Activated gamma-delta T cell treated with Interleukin-2 at 50 U/mL for 16 hours (primary cell): Measurements from ENCODE around the gene FUT2.
A peak's percentile ranks its signal among the peaks of the same experiment; 100 is the strongest.
"Not testable (repeated sequence)": the region's sequence is repeated elsewhere in the genome, so short reads cannot be mapped to it uniquely, and the experiment has no call there.

Source experiments
- DNase-seq: peaks from one replicate; pipeline ENCODE4 v3.0.0-alpha.2; 2020

The FUT2 gene

GRCh38 chr19:48708471-48708870 is 12.7 kb downstream of the FUT2 start:
- no peak for DNase-seq

GRCh38 chr19:48711106-48711662 is 15.4 kb downstream of the FUT2 start:
- no peak for DNase-seq

GRCh38 chr19:48713041-48713863 is 17.5 kb downstream of the FUT2 start:
- no peak for DNase-seq

GRCh38 chr19:48713864-48714755 is 18.3 kb downstream of the FUT2 start:
- DNase-seq = peak; percentile 97

- no peak for DNase-seq
Observed at GRCh38 chr19:48714759-48715675, 19.2 kb downstream of the FUT2 start.

DNA sequence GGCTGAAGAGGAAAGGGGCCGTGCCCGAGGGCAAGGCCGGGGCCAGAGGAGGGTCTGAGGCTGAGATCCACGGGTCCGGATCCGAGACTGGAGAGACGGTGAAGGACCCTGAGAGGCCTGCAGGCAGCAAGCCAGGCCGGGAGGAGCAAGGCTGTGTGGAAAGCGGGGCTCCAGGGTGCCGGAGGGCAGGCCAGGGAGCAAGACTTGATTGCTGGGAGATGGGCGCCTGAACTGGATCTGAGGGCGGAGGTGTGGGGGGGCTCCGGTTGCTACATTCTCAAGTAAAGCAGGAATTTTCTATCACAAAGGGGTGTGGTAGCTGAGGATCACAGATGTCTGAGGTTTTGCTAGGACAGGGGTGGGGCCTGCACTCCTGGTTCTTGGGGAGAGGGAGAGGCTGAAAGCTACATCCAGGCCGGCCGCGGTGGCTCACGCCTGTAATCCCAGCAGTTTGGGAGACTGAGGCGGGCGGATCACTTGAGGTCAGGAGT is 20.0 kb downstream of the FUT2 start:
- no peak for DNase-seq

DNA sequence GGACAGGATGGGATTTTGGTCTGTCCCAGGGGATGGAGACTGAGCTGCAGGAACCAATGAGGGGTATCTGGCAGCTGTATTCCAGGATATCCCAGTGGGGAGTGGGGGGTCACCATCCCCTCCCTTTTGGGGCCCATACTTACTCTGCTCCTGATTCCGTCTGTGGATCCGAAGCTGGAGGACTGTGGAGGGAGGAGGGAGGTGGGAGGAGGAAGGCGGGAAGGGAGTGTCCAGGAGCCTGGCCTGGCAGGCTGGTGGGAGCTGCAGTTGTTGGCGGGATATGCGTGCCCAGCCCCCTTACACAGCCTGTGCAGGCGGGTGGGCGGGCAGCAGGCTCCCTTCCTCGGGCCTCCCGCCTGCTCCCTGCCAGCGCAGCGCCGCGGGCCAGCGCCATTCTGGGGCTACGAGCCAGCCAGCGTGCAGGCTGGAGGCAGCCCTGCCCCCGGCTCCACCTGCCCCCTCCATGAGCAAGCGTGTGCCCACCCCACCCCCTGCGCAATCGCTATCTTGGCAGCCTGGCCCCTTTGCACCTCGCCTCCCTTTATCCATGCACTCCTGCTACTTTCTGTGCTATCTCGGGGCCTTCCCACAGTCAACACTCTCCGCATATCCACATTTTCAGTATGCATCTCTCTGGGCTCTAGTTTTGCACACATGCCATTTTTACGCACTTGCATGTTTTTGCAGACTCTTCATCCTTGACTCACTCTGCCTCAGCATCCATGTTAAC is 21.0 kb downstream of the FUT2 start:
- DNase-seq = no peak

DNA sequence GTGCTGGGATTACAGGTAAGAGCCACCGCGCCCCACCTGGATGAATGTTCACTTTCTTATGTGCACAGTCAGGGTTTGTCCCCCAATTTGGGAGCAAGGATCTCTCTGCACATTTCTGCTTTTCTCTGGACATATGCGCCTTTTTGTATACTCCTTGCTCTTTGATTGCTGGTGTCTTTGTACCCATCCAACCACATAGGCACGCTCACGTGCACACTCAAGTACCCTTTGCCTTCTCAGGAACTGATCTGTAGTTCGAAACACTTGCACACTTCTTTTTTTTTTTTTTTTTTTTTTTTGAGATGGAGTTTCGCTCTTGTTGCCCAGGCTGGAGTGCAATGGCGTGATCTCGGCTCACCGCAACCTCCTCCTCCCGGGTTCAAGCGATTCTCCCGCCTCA is 22.3 kb downstream of the FUT2 start:
- not testable (repeated sequence) for DNase-seq

DNA sequence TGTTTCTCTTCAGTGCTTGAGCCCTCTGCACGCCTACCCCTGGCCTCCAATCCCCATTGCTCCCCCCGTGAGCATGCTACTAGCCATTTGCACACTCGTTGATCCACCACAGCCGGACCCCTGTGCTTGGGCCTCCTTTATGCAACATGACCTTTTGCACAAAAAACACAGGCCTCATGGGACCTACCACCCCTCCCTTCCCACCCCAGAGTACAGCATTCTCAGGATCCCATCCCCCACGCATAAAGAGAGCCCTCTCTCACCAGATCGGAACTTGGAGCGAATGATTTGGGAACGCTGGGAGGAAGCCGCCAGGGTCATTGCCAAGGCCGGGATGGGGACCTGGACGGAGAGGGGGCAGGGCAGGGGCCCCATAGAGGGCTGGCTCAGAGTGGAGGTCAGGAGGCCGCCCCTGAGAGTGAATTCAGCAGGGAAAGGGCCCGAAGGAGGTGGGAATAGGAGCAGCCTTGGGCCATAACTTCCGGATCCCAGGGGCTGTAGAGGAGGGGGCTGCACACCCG is 23.0 kb downstream of the FUT2 start:
- DNase-seq = no peak

DNA sequence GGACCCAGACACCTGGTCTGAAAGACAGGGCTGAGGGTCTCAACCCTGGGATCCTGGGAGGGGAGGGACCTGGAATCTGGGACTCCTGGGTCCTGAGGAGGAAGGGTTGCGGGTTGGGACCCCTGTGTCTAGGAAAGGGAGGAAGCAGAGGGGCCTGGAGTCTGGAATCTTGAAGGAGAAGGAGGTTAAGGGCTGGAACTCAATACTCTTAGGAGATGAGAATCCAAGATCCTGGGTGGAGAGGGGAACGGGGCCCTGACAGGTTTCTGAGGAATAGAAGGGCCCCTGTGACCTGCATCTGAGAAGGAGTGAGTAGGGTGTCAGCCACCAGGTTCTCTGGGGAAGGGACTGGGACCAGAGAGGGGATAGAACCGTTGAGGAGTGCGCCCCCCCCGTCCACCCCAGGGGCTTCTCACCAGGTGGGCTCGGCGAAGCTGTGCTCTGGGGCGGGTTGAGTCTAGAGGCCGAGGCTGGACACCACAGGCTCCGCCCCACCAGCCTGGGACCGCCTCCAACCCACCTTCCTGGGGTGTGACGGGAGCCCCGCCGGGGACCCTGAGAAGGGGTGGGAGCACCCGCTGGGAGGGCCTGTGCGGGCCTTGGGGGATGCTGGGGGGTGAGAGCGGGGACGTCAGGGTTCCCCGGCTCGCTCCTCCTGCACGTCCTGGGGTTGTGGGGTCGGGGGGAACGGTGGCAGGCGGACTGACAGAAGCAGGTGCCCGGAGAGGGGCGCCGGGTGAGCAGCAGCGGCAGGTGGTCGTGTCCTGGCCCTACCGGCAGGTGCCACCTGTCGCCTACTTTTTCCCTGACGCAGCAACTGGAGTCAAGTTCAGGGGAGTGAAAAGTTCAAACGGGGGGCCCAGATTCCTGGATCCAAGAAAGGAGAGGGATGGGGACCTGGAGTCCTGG is 23.7 kb downstream of the FUT2 start, which contains the start of gene MAMSTR:
Gene MAMSTR (minus strand): TSS at position 463 of the 909 bp plus-strand sequence. CDS start 694 bp downstream, outside the sequence.
- DNase-seq = no peak

DNA sequence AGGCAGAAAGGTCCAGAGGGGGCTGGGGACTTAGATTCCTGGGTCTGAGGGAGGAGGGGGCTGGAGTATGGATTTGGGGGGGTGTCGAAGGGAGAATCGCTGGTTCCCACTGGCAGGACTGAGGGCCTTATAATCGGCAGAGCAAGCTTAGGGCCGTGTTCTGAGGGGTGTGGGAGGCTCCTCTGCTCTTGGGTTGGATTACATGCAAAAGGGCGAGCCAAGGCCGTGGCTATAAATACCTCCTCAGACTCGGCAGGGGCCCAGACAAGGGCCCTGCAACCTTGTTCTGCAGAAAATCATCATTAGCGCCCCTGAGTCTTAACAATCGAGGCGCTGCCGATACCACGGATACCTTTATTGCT is 24.5 kb downstream of the FUT2 start:
- no peak for DNase-seq

DNA sequence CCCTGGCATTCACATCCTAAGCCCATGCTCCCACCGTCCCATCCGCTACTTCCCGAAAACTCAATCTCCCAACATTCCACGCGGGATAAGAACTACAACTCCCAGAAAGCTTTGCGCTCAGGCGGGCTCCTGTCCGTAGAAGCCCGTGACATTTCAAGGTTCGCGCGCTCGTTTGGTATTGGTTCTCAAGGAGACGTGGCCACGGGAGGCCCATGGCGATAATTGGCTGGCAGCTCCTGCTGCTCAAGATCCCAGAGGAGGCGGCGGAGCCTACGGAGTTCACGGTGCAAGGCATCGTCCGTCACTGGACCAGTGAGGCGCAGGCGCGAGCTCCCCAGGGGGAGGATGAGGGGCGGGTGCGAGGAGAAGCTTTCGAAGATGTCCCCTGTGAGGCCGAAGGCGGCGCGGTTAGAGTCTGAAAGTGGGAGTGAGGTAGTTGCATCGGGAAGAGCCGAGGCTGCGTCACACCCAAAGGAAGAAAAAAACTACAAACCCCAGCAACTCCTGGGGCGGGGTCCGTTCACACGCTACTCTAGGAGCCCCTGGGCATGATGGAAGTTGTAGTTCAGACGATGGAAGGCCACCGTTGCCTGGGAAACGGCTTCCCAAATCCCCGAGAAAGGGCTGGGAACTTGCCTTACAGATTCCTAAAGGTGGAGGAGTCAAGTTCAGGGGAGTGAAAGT is 25.0 kb downstream of the FUT2 start:
- peak; percentile 87 for DNase-seq

DNA sequence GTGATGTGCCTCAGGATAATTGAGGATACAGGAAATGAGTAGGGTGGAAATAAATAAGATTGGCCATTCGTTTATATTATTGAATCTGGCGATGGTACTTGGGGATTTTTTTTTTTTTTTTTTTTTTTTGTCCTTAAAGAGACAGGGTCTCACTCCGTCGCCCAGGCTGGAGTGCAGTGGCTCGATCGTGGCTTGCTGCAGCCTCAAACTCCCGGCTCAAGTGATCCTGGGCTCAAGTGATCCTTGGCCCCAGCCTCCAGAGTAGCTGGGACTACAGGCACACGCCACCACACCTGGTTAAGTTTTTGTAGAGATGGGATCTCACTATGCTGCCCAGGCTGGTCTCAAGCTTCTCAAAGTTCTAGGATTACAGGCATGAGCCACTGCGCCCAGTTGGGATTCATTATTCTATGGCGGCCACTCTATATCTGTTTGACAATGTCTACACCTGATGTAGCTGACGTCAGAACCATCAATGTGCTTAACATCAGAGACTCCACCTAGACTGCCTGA is 26.5 kb downstream of the FUT2 start:
- DNase-seq = no peak

DNA sequence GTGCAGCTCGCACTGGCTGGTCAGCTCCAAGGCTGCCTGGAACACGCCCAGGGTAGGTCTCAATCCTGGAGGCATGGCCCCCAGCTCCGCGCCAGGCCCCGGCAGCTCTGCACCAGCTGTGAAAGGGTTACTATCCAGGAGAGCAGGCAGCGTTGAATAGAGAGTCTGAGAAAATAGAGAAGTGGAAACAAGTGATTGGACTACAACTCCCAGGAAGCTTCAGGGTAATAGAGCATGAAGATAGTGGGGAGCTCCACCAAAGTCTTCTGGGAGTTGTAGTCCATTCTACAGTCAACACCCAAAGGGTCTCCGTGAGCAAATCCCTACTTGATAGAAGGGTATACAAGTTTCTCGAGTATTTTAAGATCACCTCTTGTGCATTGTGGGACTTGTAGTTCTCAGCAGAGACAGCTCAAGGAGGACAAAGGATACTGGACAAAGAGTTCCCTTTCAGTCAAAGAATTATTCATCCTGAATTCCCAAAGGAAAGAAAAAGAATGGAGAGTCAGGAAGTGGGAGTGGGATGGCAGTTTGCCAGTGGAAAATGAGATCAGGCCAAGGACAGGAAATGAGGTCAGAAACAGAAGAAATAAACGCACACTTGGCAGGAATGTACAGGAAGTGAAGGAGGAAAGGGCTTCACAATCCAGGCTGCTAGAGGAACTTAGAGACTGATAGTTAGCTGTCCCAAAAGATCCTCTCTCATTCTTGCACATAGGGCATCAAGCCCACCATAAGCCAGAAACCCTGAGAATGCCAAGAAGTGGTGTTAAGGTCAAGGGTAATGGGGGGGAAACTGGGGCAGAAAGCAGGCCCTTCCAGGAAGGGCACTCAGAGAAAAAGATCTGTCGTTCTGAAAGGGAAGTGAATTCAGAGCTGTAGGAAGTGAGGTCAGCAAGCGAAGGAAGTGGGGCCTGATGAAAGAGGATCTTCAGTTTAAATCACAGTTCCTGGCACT is 29.3 kb downstream of the FUT2 start:
- DNase-seq = no peak

DNA sequence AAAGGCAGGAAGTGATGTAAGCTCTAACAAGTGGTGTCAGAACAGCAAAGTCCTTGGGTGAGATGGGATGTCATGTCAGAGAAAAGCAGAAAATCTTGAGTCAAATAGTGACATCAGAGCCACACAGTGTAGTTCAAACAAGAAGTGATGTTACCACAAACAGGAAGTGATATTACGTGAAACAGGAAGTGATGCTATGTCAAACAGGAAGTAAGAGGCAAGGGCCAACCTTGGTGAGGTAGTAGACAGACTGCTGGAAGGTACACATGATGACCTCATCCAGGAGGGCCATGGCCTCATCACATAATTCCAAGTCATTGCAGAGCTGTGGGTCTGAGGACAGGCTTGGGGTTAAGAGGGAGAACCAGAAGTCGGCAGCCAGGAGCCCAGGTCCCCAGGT is 30.8 kb downstream of the FUT2 start:
- no peak for DNase-seq

DNA sequence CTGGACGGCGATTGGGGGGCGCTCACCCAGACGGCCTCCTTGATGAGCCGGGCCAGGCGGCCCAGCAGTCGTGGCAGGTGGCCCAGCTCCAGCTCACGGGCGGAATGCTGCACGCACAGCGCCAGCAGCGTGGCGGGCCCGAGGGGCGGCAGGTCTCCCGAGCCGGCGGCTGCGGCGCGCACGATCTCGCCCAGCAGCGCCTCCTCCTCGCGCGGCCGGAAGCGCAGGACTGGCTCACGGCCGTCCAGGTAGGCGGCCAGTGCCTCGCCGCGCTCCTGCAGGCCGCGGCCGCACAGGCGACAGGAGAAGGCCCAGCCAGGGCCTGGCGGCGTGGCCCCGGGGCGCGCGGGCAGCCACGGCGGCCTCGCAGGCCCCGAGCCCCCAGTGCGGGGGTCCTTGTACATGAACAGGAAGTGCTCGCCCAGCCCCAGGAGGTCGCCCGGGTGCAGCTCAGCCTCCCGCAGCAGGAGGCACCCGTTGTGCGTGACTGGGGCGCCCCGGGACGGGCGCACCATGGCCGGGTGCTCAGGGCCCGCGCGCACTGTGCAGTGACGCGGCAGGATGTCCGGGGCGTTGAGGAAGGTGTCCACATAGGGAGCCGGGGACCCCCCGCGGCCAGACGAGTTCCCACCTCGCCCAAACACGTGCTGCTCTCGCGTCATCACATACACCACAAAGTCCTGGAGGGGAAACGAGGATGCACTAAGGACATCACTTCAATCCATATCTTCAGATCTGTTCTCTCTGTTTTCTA is 33.3 kb downstream of the FUT2 start:
- DNase-seq = no peak

DNA sequence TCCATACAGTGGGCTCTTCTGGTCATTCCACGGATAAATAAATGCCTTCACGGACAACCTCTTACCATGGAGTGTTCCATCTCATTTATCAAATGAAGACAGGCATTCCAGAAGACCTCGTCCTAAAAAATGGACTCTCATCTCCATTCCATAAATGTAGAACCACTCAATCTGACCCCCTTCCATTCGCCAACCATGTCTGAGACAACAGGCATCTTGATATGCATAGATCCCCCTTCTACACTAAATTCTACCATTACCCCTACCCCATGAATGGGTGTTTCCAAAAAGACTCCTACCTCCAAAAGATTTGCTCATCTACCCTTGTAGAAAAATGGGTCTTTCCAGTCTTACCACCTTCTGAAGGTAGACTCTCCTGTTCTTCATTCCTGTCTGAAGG is 35.7 kb downstream of the FUT2 start:
- DNase-seq = no peak
